Effector memory CD8-positive, alpha-beta T cell (primary cell): ENCODE measurements around the gene CDKN2B.

Experiments used
- ATAC-seq: fragments of 150-1000 bp; cut with Tn5 transposase; replicated peaks from 2 replicates; pipeline ENCODE4 v1.10.0; 2021; ENCODE audit warnings: mild to moderate bottlenecking, moderate library complexity
- DNase-seq, 3 experiments: peaks; one replicate each; pipeline ENCODE4 v3.0.0; 2021
- H3K27ac Mint-ChIP-seq, 2 donors: one replicate each; pipeline ENCODE4 v1.8.0; 2022; ENCODE audit warnings: mild to moderate bottlenecking in 2 of 2, mixed read lengths in 2 of 2, moderate library complexity in 2 of 2
- H3K27me3 Mint-ChIP-seq, 2 donors: one replicate each; pipeline ENCODE4 v1.8.0; 2022; ENCODE audit warnings: mixed read lengths in 2 of 2
- H3K36me3 Mint-ChIP-seq: one replicate; pipeline ENCODE4 v1.8.0; 2022; ENCODE audit warnings: mild to moderate bottlenecking, moderate library complexity, mixed read lengths; ENCODE audit not compliant: insufficient read depth
- H3K4me1 Mint-ChIP-seq, 2 donors: one replicate each; pipeline ENCODE4 v1.8.0; 2022; ENCODE audit warnings: low read depth in 2 of 2, mixed read lengths in 2 of 2
- H3K4me3 Mint-ChIP-seq, 2 donors: one replicate each; pipeline ENCODE4 v1.8.0; 2022; ENCODE audit warnings: mild to moderate bottlenecking in 2 of 2, mixed read lengths in 2 of 2, moderate library complexity in 2 of 2
- H3K9me3 Mint-ChIP-seq, 2 donors: one replicate each; pipeline ENCODE4 v1.8.0; 2022; ENCODE audit warnings: mixed read lengths in 2 of 2

CDKN2B gene

DNA sequence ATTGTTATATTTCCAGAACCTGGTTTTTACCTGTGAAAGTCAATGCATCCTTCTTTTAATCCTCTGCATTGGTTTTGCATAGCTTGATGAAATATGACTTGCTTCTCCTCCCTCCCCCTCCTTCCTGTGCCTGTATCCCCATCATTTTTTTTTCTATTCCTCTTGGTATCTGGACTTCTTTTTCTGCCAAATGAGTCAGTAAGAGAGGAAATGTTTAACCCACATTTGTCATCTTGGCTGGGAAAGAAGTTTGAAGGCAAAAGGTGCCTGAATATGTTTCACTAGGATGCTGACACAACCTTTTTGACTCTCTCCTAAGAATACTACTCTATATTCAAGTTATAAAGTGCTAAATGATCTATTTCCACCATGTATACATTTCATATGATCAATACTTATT, 35.5 kb upstream of the CDKN2B start:
- H3K27ac Mint-ChIP-seq, result no peak overlapping the region
- peaks cover 0 to 9% of the 10 kb centered on the region in 2 donors for H3K27me3 Mint-ChIP-seq
- no peaks in the 10 kb centered on the region for H3K36me3 Mint-ChIP-seq
- ATAC-seq (no peak), DNase-seq (no peak)
- peaks cover 0 to 1% of the 10 kb centered on the region in 2 donors for H3K4me1 Mint-ChIP-seq
- H3K9me3 Mint-ChIP-seq, result no peaks in the 10 kb centered on the region
- no peak overlapping the region for H3K4me3 Mint-ChIP-seq

DNA sequence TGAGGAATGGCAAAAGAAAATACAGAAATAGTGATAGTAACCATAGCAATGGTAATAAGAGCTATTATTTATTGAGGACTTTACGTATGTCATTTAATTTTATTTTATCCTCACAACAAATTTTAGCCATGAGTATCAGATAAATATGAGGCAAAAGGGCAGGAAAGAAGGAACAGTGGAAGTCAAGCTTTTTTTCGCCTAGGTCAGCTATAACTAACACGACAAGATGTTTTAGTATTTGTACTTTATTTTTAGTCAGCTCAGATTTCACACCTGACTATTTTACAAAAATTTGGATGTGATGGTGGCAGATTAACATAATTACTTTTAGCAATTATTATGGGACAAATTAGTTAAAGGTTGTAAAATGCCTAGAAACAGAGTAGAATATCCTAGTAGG, 34.8 kb upstream of the CDKN2B start:
- H3K36me3 Mint-ChIP-seq, result no peaks in the 10 kb centered on the region
- H3K27ac Mint-ChIP-seq, result no peak overlapping the region
- H3K4me3 Mint-ChIP-seq, result no peak overlapping the region
- no peak for ATAC-seq
- H3K4me1 Mint-ChIP-seq, result peaks cover 0 to 1% of the 10 kb centered on the region in 2 donors
- no peak for DNase-seq
- peaks cover 0 to 9% of the 10 kb centered on the region in 2 donors for H3K27me3 Mint-ChIP-seq
- H3K9me3 Mint-ChIP-seq, result no peaks in the 10 kb centered on the region

DNA sequence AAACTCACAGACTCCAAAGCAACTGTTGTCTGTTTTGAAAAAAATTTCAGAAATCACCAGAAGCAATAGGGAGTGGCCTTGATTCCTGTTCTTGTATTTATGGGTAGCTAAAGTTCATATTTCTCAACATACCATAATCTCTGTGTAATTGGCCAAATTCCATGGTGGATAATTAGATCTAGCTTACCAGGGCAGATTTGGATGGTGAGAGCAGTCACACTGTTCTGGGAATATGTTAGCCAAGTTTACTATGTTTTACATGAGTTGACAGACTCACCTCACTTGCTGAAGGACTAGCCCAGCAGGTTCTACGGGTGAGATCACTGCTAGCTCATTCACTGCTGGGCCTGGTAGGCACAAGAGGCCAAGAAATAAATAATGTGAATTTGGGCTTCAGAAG, 32.7 kb upstream of the CDKN2B start:
- H3K36me3 Mint-ChIP-seq, result no peaks in the 10 kb centered on the region
- no peak for DNase-seq
- H3K9me3 Mint-ChIP-seq, result no peaks in the 10 kb centered on the region
- H3K27me3 Mint-ChIP-seq, result peaks cover 0 to 9% of the 10 kb centered on the region in 2 donors
- H3K4me3 Mint-ChIP-seq, result no peak overlapping the region
- ATAC-seq, result no peak
- peaks cover 0 to 1% of the 10 kb centered on the region in 2 donors for H3K4me1 Mint-ChIP-seq
- H3K27ac Mint-ChIP-seq, result no peak overlapping the region

DNA sequence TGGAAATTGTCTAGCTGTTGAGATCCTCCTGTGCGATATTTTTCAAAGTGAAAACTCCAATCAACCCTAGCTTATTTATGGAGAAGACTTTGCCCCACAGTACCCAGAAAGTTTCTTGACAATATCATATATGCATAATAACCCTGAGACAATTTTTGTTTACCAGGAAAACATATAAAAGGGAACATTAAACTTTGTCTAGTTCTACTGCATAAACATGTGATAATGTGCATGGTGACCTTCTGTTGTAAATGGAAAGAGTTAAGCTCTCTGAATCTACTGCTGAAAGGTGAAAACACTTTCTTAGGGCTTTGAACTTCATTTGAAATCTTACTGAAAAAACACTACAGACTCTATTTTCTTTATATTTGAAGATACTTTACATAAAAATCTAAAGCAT, 32.2 kb upstream of the CDKN2B start:
- Mint-ChIP-seq H3K27ac (peak overlapping the region; percentile 3 to 11), H3K9me3 (no peaks in the 10 kb centered on the region), H3K27me3 (peaks cover 0 to 9% of the 10 kb centered on the region in 2 donors), H3K4me3 (no peak overlapping the region), H3K4me1 (peaks cover 0 to under 1% of the 10 kb centered on the region in 2 donors), H3K36me3 (no peaks in the 10 kb centered on the region)
- no peak for DNase-seq
- no peak for ATAC-seq

DNA sequence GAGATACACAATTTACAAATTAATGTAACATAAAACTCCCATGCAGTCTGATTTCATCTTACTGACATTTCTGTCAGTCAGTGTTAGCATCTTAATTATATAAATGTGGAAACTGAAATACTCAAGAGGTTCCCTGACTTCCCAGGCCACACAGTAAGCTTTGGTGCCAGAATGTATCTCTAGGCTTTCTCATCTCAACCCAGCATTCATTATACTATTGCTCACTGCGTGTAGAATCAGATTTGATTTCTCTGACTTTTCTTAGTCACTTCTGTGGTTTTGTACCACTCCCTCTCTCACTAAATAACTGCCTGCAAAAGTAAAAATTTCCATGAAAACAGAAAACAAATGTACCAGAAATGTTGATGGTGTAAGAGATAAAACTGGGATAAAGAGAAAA, 31.7 kb upstream of the CDKN2B start:
- Mint-ChIP-seq H3K27ac (peak overlapping the region; percentile 3 to 11), H3K27me3 (peaks cover 0 to 9% of the 10 kb centered on the region in 2 donors), H3K9me3 (no peaks in the 10 kb centered on the region), H3K36me3 (no peaks in the 10 kb centered on the region), H3K4me3 (no peak overlapping the region), H3K4me1 (peaks cover 0 to 2% of the 10 kb centered on the region in 2 donors)
- DNase-seq (no peak), ATAC-seq (no peak)

DNA sequence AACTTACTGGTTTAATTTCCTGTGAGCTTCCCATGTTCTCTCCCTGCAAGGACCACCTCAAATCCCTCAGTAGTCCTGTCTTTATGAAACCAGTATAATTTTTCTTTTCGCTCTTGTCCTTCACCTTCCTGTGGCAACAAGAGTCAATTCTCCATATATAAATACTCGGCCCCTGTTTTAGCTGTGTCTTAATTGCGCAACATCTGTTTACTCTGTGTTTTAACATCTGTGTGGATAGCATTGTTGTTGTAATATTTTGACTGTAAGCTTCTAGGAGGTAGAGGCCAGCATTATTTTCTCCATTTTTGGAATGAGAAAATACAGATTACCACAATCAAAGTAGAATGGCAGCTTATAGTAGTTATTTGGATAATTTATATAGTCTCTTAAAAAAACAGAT, 30.2 kb upstream of the CDKN2B start:
- Mint-ChIP-seq H3K36me3 (no peaks in the 10 kb centered on the region), H3K4me1 (peaks cover 0 to 5% of the 10 kb centered on the region in 2 donors), H3K9me3 (no peaks in the 10 kb centered on the region), H3K27ac (no peak overlapping the region), H3K4me3 (no peak overlapping the region), H3K27me3 (peaks cover 0 to 2% of the 10 kb centered on the region in 2 donors)
- no peak for DNase-seq
- no peak for ATAC-seq

DNA sequence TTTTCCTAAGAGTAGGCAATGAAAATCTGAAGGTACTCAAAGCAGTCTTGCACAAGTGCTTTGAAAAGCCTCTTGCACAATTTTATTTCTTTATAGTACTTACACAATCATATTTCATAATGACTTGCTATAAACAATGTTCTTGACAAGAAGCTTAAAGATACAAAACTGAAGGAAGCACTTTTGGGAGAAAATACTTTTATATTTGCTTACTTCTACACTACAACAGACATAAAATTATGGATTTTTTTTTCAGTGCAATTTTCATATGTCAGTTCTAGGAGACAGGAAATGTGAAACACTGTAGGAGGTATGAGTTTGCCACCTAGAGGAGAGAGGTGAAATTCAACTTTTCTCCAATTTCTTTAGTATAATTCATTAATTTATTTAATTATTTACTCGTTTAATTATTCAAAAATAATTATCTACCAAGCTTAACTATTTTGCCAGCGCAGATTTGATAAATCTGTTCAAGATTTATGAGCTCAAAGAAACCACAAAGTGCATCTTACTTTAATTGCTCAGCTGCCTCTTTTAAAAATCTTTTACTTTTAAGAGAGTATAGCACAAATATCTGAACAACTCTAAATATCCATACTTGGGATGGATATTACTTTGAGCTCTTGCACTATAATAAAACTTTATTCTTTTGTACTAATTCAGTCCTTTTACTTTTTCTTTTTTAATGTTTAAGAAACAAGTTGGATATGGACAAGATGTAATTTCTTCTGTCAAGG, 29.0 kb upstream of the CDKN2B start:
- no peak for DNase-seq
- peak; percentile 62 for ATAC-seq
- no peak overlapping the region for H3K4me3 Mint-ChIP-seq
- no peaks in the 10 kb centered on the region for H3K36me3 Mint-ChIP-seq
- no peaks in the 10 kb centered on the region for H3K27me3 Mint-ChIP-seq
- no peaks in the 10 kb centered on the region for H3K9me3 Mint-ChIP-seq
- peaks cover 0 to 5% of the 10 kb centered on the region in 2 donors for H3K4me1 Mint-ChIP-seq
- no peak overlapping the region for H3K27ac Mint-ChIP-seq

DNA sequence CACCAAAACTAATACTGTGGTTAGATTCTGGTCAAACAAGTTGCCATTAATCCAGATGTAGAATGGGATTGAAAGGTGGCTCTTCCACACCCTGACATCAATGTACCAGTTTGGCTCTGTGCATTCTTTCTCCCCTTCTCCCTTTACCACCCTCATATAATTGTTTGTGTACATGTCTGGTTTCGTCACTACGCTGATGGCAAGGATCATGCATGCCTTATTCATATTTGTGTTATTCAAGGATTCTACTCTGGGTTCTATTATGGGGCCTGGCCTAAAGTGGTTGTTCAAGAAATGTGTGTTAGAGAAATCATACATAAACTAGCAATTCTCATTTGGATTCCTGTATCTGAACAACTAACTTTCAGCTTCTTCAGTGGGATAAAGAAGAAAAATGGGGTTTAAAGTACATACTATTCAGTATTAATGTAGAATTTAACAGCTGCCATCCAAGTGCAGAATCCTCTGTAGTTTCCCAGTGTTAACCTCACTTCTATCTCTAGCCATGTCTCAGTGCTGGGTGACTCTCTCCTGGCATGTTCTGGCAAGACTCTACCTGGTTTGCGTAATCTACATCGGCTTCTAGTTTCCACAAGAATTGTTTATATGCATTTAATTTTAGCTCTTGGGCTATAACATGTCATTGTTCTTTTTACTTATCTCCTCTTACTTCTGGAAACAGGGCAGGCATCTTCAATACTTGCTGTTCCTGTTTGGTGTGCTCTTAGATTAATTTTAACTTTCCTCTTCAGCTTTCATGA, 27.9 kb upstream of the CDKN2B start:
- H3K36me3 Mint-ChIP-seq, result no peaks in the 10 kb centered on the region
- no peaks in the 10 kb centered on the region for H3K9me3 Mint-ChIP-seq
- H3K27me3 Mint-ChIP-seq, result no peaks in the 10 kb centered on the region
- peaks cover 0 to 5% of the 10 kb centered on the region in 2 donors for H3K4me1 Mint-ChIP-seq
- no peak overlapping the region for H3K27ac Mint-ChIP-seq
- ATAC-seq, result no peak
- H3K4me3 Mint-ChIP-seq, result no peak overlapping the region
- DNase-seq, result no peak

DNA sequence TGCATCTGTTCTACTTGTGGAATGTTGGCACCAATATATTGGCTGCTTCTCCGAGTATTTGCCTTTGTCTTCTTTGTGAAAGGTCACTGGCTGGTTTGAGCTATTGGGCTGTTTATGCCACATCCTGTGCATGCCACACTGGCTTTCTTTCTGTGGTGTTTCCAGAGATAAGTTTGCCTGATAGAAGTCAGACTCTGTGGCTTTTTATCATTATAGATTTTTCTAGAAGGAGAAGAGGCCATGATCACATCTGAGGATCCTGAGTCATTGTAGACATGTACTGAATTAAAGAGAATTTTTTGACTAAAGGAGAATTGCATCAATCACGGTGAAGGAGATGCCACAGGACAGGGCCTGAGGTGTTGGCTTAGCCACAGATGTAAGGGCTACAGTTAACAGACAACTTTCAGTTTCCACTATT, 26.5 kb upstream of the CDKN2B start:
- DNase-seq, result no peak
- Mint-ChIP-seq H3K27me3 (no peaks in the 10 kb centered on the region), H3K9me3 (no peaks in the 10 kb centered on the region), H3K4me1 (peaks cover 0 to 5% of the 10 kb centered on the region in 2 donors), H3K4me3 (no peak overlapping the region), H3K36me3 (no peaks in the 10 kb centered on the region), H3K27ac (no peak overlapping the region)
- ATAC-seq, result no peak

DNA sequence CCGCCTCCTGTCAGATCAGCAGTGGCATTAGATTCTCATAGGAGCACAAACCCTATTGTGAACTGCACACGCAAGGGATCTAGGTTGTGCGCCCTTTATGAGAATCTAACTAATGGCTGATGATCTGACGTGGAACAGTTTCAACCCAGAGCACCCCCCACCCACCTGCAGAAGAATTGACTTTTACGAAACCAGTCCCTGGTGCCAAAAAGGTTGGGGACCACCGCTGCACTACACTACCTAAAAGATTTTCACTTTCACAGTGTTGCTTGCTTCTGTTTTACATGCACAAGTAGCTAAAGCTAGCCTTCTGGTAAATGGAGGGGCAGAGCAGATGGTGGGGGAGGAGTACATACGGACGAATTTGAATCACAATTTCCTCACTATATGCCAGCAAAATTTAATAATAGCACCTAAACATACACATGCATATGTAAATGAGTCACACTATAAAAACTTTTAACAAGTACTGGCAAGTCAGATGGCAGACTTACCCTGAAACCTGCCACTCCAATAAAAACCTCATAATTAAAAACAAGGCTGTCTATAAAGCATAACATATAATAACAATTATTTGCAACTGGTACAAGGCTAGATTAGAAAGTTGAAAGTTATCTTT, 24.0 kb upstream of the CDKN2B start:
- Mint-ChIP-seq H3K4me1 (peaks cover 0 to 5% of the 10 kb centered on the region in 2 donors), H3K27me3 (no peaks in the 10 kb centered on the region), H3K9me3 (no peaks in the 10 kb centered on the region), H3K27ac (no peak overlapping the region), H3K4me3 (no peak overlapping the region), H3K36me3 (no peaks in the 10 kb centered on the region)
- DNase-seq (no peak), ATAC-seq (no peak)

DNA sequence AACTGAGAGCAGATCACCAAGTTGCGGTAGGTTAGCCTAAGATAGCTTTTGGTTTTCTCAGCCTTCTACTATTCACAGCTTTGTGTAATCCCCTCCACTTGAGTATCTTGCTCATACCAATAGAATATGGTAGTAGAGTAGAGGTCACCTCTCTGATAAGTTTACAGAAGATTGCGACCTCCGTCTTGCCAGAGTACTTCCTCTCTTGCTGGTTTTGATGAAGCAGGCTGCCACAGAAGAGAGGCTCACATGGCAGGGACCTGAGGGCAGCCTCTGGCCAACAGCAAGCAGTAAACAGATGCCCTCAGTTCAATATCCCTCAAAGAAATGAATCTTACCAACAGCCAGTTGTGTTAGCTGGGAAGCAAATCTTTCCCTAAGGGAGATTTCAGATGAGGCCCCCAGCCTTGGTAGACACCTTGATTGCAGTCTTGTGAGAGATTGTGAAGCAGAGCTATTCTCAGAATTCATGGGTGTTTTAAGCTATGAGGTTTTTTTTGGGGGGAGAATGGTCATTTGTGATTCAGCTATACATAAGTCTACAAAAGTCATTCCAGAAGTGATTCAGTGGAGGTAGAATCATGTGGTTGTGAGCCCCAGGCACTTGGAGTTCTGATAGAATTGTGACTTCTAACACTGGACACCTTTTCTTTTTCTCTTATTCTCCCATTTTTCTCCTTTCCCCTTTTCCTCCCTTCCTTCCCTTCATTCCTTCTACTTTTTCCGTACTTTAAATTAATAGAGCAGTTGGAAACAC, 22.7 kb upstream of the CDKN2B start:
- no peaks in the 10 kb centered on the region for H3K27me3 Mint-ChIP-seq
- H3K36me3 Mint-ChIP-seq, result no peaks in the 10 kb centered on the region
- ATAC-seq (no peak), DNase-seq (no peak)
- no peaks in the 10 kb centered on the region for H3K9me3 Mint-ChIP-seq
- H3K4me1 Mint-ChIP-seq, result peaks cover 0 to 5% of the 10 kb centered on the region in 2 donors
- H3K27ac Mint-ChIP-seq, result no peak overlapping the region
- no peak overlapping the region for H3K4me3 Mint-ChIP-seq

DNA sequence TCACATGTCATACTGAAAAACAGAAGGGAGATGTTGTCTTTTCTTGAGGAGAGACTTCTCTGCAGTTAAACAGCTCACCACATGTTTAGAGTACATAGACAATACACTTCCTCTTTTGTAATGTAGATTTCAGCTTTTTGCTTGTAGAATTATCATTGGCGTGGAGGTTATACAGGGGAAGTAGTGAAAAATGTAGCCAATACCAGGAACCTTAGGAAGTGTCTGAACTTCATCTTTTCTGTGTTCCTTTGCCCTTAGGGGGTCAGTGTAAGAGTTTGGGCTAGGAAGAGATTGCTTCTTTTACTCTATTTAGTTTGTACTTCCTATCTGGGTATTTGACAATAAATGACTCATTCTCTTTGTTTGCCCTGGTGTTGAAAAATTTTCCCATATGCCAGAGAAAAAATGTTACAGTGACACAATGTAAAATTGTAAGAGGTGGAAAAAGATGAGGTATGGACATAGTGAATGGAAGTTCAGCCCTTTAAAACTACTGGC, 21.0 kb upstream of the CDKN2B start:
- Mint-ChIP-seq H3K4me1 (no peaks in the 10 kb centered on the region), H3K27me3 (no peaks in the 10 kb centered on the region), H3K4me3 (no peak overlapping the region), H3K9me3 (no peaks in the 10 kb centered on the region), H3K36me3 (no peaks in the 10 kb centered on the region), H3K27ac (no peak overlapping the region)
- no peak for DNase-seq
- ATAC-seq, result no peak

DNA sequence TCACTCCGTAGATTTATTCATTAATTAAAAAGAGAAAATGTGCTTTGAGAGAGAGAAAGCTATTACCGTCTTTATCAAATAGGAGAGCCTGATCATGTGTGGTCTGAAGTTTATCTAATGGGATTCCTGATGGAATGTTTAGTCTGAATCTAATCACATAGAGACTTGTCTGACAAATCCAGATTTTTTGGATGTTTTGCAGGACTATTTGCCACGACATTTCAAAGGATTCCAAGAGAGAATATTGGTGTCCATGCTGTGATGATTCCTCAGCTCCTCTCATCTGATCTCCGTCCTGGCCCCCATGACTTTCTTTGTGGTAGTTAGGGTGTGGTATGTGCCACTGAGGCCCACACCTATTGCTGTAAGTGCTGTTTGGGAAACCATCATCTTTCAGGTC, 20.1 kb upstream of the CDKN2B start:
- ATAC-seq (no peak), DNase-seq (no peak)
- H3K4me1 Mint-ChIP-seq, result no peaks in the 10 kb centered on the region
- H3K27me3 Mint-ChIP-seq, result peaks cover 0 to 4% of the 10 kb centered on the region in 2 donors
- H3K4me3 Mint-ChIP-seq, result no peak overlapping the region
- no peak overlapping the region for H3K27ac Mint-ChIP-seq
- H3K36me3 Mint-ChIP-seq, result no peaks in the 10 kb centered on the region
- H3K9me3 Mint-ChIP-seq, result no peaks in the 10 kb centered on the region
